B cell (primary cell): ENCODE measurements around the gene FOXN4. TPM values are rescaled to one million over a fixed set of nuclear protein-coding genes. Genes with fewer than 3 reads are reported as not detected.

Experiments
- ATAC-seq: fragments of 200-7000 bp; cut with Tn5 transposase; one replicate; pipeline ENCODE4 v1.10.0; 2021; ENCODE audit warnings: low read depth, mild to moderate bottlenecking, moderate number of reproducible peaks, moderate library complexity
- CTCF ChIA-PET: fragments of 350-600 bp; sonication (Branson Sonifier 250); formaldehyde crosslinking; loops from one replicate; lab custom pipeline; 2021; ENCODE audit warnings: antibody characterized with exemption, inconsistent platforms; lab: Charles Lee
- POLR2A ChIA-PET: fragments of 350-600 bp; sonication (Branson Sonifier 250); formaldehyde crosslinking; loops from one replicate; lab custom pipeline; 2021; ENCODE audit warnings: antibody characterized with exemption; lab: Charles Lee
- DNase-seq: peaks from one replicate; pipeline ENCODE4 v3.0.0; 2013
- H2AFZ ChIP-seq: 2 replicates; pipeline ENCODE4 v1.6.1; 2012; ENCODE audit warnings: mild to moderate bottlenecking, low read depth, low read length; ENCODE audit not compliant: insufficient read depth, poor library complexity, severe bottlenecking
- H3K27ac ChIP-seq, 2 donors: 1 replicate in 1 of 2; 2 replicates in 1 of 2; pipeline ENCODE4 v1.5.1; 2012 to 2013; ENCODE audit warnings: low read length in 2 of 2, mild to moderate bottlenecking in 2 of 2, moderate library complexity in 1 of 2
- H3K27me3 ChIP-seq, 4 experiments: fragments of 200-600 bp in 1 of 4; sonication (generic) in 1 of 4; replicated peaks in 1 of 4; 1 replicate in 2 of 4; 2 replicates in 2 of 4; pipeline versions ENCODE4 v1.6.1 to v1.7.0; 2013 to 2016; ENCODE audit warnings: low read length in 3 of 4, mild to moderate bottlenecking in 2 of 4, mixed read lengths in 1 of 4, moderate library complexity in 1 of 4; ENCODE audit not compliant: insufficient read depth in 4 of 4, control insufficient read depth in 3 of 4; ENCODE audit errors: control extremely low read depth in 1 of 4
- H3K36me3 ChIP-seq, 2 experiments: replicated peaks in 1 of 2; 1 replicate in 1 of 2; 2 replicates in 1 of 2; pipeline versions ENCODE4 v1.6.1 to v1.7.1; 2013; ENCODE audit warnings: low read length in 1 of 2; ENCODE audit not compliant: insufficient read depth in 2 of 2, control insufficient read depth in 1 of 2; ENCODE audit errors: control extremely low read depth in 1 of 2, extremely low read depth in 1 of 2
- H3K4me1 ChIP-seq, 2 donors: fragments of 200-600 bp in 1 of 2; sonication (generic) in 1 of 2; 1 replicate in 1 of 2; 2 replicates in 1 of 2; pipeline versions ENCODE4 v1.5.1 to v1.6.1; 2013 to 2017; ENCODE audit warnings: low read length in 2 of 2; ENCODE audit not compliant: control insufficient read depth in 2 of 2, insufficient read depth in 2 of 2
- H3K4me2 ChIP-seq: replicated peaks from 2 replicates; pipeline ENCODE3; 2012; ENCODE audit warnings: mild to moderate bottlenecking, low read depth, low read length; ENCODE audit not compliant: poor library complexity, severe bottlenecking
- H3K4me3 ChIP-seq, 5 experiments: fragments of 200-600 bp in 1 of 5; sonication (generic) in 1 of 5; 1 replicate in 3 of 5; 2 replicates in 2 of 5; pipeline versions ENCODE4 v1.5.1 to v1.7.0; 2011 to 2016; ENCODE audit warnings: low read length in 4 of 5, mild to moderate bottlenecking in 4 of 5, low read depth in 2 of 5, control low read depth in 1 of 5, moderate library complexity in 1 of 5; ENCODE audit not compliant: insufficient read depth in 1 of 5; ENCODE audit errors: control extremely low read depth in 1 of 5, extremely low read depth in 1 of 5
- H3K79me2 ChIP-seq: fragments of 200-600 bp; sonication (generic); one replicate; pipeline ENCODE4 v1.6.0; 2016; ENCODE audit warnings: low read length; ENCODE audit not compliant: control insufficient read depth, insufficient read depth
- H3K9ac ChIP-seq: fragments of 200-600 bp; sonication (generic); 2 replicates; pipeline ENCODE4 v1.6.1; 2017; ENCODE audit warnings: mild to moderate bottlenecking, low read length, moderate library complexity
- H3K9me3 ChIP-seq, 3 donors: one replicate each; pipeline versions ENCODE4 v1.6.1 to v1.7.1; 2013; ENCODE audit warnings: low read length in 2 of 3; ENCODE audit not compliant: control insufficient read depth in 2 of 3, insufficient read depth in 1 of 3; ENCODE audit errors: control extremely low read depth in 1 of 3
- H4K20me1 ChIP-seq: 2 replicates; pipeline ENCODE4 v1.6.0; 2012; ENCODE audit warnings: mild to moderate bottlenecking, low read length; ENCODE audit not compliant: insufficient read depth, control insufficient read depth, poor library complexity, severe bottlenecking
- H3K27ac Mint-ChIP-seq: one replicate; pipeline ENCODE4 v1.8.0; 2021; ENCODE audit warnings: mixed read lengths
- H3K27me3 Mint-ChIP-seq: one replicate; pipeline ENCODE4 v1.8.0; 2021; ENCODE audit warnings: mixed read lengths
- H3K4me1 Mint-ChIP-seq: one replicate; pipeline ENCODE4 v1.8.0; 2021; ENCODE audit warnings: mixed read lengths
- H3K4me3 Mint-ChIP-seq: one replicate; pipeline ENCODE4 v1.8.0; 2021; ENCODE audit warnings: mixed read lengths
- H3K9me3 Mint-ChIP-seq: one replicate; pipeline ENCODE4 v1.8.0; 2022; ENCODE audit warnings: mixed read lengths; ENCODE audit not compliant: insufficient read depth
- CTCF ChIP-seq: fragments of 200-600 bp; IDR thresholded peaks from one replicate; pipeline ENCODE4 v1.8.0; 2022; ENCODE audit warnings: antibody characterized with exemption, mild to moderate bottlenecking
- EZH2 ChIP-seq: IDR thresholded peaks from 2 replicates; pipeline ENCODE4 v1.6.1; 2012; ENCODE audit warnings: borderline replicate concordance, low read depth, mild to moderate bottlenecking, moderate library complexity, low read length; ENCODE audit not compliant: insufficient read depth, poor library complexity, severe bottlenecking
- WGBS: methylation state at CpG from one replicate; pipeline ENCODE4 v1.1.5; 2013; ENCODE audit warnings: missing lambda C conversion rate; ENCODE audit not compliant: insufficient coverage; 5-methylcytosine and 5-hydroxymethylcytosine counted together
- intact Hi-C: fragments of 100-400 bp; cut with micrococcal nuclease; formaldehyde crosslinking; loops from one replicate; pipeline ENCODE4 v1.10.0; 2022
- polyA plus RNA-seq: library from polyadenylated mRNA; depleted of rRNA; stranded (reverse); fragments of >200 nt; gene quantifications from 2 replicates; pipeline ENCODE4 v1.2.3, GENCODE V29; 2012
- total RNA-seq, 2 donors: library from RNA; stranded (reverse); fragments of 120-200 nt in 1 of 2; gene quantifications; 1 replicate in 1 of 2; 2 replicates in 1 of 2; pipeline versions ENCODE4 v1.2.3 to v1.2.4, GENCODE V29; 2013 to 2022

FOXN4 gene
- total and polyA plus RNA-seq, 2 donors (not counting 1 experiment from before 2014, with no cell fraction given), result not detected

- Mint-ChIP-seq H3K4me3 (no peak overlapping the region), H3K4me1 (no peaks in the 10 kb centered on the region), H3K9me3 (peaks cover 4% of the 10 kb centered on the region), H3K27ac (no peak overlapping the region), H3K27me3 (no peaks in the 10 kb centered on the region)
- Histone ChIP-seq H4K20me1 (no peaks in the 10 kb centered on the region), H3K27me3 (no peaks in the 10 kb centered on the region), H3K4me3 (no peak overlapping the region), H3K9ac (no peak overlapping the region), H3K4me2 (no peak overlapping the region), H3K4me1 (no peaks in the 10 kb centered on the region), H3K36me3 (no peaks in the 10 kb centered on the region), H3K9me3 (peaks cover 0 to 14% (median 13%) of the 10 kb centered on the region in 3 donors), H3K79me2 (no peaks in the 10 kb centered on the region), H3K27ac (no peak overlapping the region), H2AFZ (no peak overlapping the region)
- 78% methylated on average over 1 of the region's 1 CpG for WGBS
- no peak for ATAC-seq
- intact Hi-C loops, result no loop called here
- ChIA-PET CTCF (no interaction called here), POLR2A (no interaction called here)
- no peak for TF ChIP-seq CTCF
- TF ChIP-seq EZH2, result no peak
- DNase-seq, result no peak
These were observed 58.6 kb downstream of the FOXN4 start for GRCh38 chr12:109250523-109250922.

DNA sequence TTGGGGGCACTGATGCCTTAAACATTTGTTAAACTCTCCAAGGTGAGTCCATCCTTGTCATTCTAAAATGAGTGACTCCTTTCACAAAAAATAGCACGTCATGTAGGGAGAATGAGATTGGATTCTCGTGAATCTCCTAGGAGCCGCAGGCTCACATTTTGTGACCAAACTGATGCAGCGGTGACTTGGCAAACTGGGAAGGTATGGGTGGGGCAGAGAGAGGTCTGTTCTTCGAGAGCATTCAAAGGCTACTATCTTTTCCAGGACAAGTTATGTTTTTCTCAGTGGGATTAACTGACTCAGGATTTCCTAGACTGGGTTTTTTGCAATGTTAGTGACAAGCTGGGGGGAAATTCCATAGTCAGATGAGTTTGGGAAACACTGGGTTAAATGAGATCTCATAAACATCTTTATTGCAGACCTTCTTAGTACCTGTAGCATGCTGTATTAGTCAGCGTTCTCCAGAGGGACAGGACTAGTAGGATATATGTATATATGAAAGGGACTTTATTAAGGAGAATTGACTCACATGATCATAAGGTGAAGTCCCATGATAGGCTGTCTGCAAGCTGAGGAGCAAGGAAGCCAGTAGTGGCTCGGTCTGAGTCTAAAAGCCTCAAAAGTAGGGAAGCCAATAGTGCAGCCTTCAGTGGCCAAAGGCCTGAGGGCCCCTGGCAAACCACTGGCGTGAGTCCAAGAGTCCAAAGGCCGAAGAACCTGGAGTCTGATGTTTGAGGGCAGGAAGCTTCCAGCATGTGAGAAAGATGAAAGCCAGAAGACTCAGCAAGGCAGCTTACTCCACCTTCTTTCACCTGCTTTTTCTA, 61.0 kb downstream of the FOXN4 start:
- Histone ChIP-seq H3K4me3 (no peak overlapping the region), H3K4me1 (no peaks in the 10 kb centered on the region), H4K20me1 (no peaks in the 10 kb centered on the region), H3K27me3 (no peaks in the 10 kb centered on the region), H3K36me3 (no peaks in the 10 kb centered on the region), H3K9ac (no peak overlapping the region), H2AFZ (no peak overlapping the region), H3K9me3 (peaks cover 0 to 2% (median 2%) of the 10 kb centered on the region in 3 donors), H3K79me2 (no peaks in the 10 kb centered on the region), H3K4me2 (no peak overlapping the region), H3K27ac (no peak overlapping the region)
- intact Hi-C loops, result no loop called here
- H3K27me3 Mint-ChIP-seq, result no peaks in the 10 kb centered on the region
- ChIA-PET CTCF (no interaction called here), POLR2A (no interaction called here)
- H3K27ac Mint-ChIP-seq, result no peak overlapping the region
- ATAC-seq (no peak), DNase-seq (no peak)
- no peaks in the 10 kb centered on the region for H3K9me3 Mint-ChIP-seq
- H3K4me1 Mint-ChIP-seq, result no peaks in the 10 kb centered on the region
- H3K4me3 Mint-ChIP-seq, result no peak overlapping the region
- WGBS, result 90% methylated on average over 6 of the region's 9 CpGs
- TF ChIP-seq CTCF, result no peak
- TF ChIP-seq EZH2, result no peak
